Measurements from ENCODE around the gene LAMA3.

Gene LAMA3

DNA sequence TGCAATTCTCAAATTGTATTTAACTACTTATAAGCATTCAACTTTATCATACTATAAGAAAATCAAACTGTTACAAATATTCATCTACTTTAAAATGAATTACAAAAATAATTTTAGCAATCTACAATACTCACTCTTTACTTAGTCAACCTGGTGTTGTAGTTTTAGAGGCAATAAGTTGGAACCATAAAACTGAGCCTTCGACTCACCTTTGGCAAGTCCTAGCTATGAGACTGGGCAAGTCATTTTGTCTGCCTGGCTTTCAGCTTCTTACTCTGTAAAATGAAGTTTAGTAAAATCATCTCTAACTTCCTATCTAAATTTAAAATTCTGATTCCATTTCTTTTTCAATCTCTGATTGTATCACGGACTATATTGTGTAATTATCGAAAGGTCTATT, 161.0 kb downstream of the LAMA3 start:
- no peak for FAIRE-seq
- DNase-seq (ENCODE audit: low spot score), result no peak

DNA sequence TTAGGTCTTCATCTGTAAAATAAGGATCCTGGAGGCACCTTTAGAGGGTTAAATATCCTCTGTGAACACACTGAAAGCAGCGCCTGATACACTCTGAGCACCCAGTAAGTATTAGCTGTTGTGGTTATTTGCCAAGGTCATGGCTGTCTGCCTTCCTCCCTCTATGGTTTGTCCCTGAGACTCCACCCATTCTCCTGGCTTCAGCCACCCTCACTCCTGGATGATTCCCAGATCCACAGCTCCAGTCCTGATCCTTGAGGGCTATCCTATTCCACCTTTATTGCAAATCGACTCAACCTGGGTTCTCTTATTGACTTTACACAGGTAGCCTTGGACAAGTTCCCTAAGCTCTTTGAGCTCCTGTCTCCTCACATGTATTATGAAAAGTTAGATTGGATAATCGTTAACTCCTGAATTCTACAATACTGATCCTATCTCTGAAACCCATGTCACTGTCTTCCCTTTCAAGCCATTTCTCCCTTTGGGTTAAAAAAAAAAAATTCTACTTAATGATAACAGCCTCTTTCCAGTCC, 162.3 kb downstream of the LAMA3 start:
- DNase-seq (ENCODE audit: low spot score) (no peak), FAIRE-seq (no peak)

DNA sequence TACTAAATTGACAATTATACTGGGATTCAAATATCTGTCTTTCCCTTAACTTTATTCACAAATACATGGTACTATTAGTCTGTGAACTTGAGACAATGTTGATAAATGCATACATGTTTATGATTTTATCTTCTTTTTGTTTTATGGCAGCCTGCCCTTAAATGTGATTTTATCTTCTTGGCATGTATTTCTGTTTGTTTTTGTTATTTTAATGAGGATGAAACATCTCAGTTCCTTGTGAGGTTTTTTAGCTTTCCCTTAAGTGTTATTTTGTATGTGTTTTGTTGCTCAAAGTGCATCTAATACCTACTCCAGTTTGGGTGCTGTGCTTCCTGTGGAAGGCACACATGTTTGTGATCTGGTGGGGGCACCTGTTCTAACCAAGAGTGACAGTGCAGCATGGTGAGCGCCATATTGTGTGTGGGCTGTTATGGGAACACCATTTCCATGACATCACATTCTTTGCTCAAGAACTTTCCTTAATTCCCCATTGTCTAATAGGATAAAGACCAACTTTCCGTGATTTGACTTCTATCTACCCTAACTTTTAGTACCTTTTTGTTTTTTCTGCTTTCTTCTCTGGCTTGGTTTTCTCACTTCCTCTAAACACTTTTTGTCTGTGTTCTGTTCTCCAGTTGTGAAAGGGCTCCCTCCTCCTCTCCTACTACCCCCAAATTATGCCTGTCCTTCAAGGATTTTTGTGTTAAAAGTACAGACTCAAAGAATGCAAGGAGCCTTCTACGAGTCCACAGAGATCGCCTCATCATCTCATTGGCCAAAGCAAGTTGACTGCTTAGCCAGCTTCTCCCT, 163.2 kb downstream of the LAMA3 start:
- no peak for DNase-seq (ENCODE audit: low spot score)
- no peak for FAIRE-seq

- no peak for FAIRE-seq
Measured at GRCh38 chr18:23853448-23854195, 164.4 kb downstream of the LAMA3 start.

GRCh38 chr18:23855721-23856120, 166.5 kb downstream of the LAMA3 start:
- DNase-seq (ENCODE audit: low spot score) (no peak), FAIRE-seq (no peak)

More at GRCh38 chr18:23853448-23854195, 164.4 kb downstream of the LAMA3 start:
- DNase-seq (ENCODE audit: low spot score), result no peak

DNA sequence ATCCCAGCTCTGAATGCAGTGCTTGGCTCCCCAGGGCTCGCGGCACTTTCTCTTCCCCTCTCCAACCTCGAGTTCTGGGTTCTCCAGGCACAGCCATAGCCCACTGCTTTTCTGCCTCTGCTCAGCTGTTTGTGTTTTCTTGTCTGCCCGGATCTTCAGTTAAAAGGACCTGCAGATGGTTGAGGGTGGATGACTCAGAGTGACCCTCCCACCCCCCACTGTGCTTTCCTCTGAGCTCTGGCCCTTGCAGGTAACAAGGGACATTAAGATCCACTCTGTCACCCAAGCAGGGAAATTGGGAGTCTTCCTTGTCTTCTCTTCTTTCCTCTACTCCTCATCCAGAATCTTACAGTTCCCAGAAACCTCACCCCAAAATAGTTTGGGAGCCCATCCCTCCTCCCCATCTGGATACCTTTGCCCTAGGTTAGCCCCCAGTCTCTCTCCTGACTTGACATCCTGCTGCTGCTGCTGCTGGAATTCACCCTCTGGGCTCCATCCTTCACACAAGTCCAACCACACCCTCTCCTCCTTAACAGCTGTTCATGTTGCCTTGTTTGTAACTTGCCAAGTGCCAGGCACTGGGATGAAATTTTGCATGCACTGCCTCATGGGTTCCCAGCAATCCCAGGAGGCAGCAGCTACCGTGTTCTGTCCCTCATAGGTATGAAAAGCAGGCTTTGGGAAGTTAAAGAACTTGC, 167.4 kb downstream of the LAMA3 start:
- no peak for DNase-seq (ENCODE audit: low spot score)
- no peak for FAIRE-seq

- FAIRE-seq, result no peak
Measured at GRCh38 chr18:23857164-23857552, 167.9 kb downstream of the LAMA3 start.

GRCh38 chr18:23857756-23858155, 168.5 kb downstream of the LAMA3 start:
- no peak for DNase-seq (ENCODE audit: low spot score)
- FAIRE-seq, result no peak

More at GRCh38 chr18:23857164-23857552, 167.9 kb downstream of the LAMA3 start:
- DNase-seq (ENCODE audit: low spot score), result no peak

DNA sequence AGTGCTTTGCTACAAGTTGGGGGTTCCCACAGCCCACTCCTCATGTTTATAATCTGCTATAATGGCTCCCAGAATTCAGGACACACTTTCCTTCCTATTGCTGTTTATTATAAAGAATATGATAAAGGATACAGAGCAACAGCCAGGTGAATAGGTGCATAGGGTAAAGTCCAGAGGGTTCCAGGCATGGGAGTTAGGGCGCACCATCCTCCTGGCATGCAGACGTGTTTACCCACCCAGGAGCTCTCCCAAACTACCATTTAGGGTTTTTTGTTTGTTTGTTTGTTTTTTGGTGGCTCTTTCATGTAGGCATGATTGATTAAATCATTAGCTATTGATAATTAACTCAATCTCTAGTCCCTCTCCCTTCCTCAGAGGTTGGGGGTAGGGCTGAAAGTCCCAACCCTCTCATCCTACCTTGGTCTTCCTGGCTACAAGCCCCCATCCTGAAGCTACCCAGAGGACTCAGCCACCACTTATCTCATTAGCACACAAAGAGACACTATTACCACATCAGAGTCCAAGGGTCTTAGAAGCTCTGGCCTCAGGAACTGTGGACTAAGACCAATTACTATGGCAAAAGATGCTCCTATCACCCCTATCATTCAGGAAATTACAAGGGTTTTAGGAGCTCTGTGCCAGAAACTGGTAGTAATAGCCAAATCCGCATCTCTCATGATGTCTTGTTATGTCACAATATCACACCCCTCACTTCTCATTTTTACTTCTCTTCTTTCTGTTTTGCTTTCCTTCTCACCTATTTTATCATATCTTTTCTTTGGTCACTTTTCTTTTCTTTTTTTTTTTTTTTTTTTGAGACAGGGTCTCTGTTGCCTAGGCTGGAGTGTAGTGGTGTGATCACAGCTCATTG, 170.4 kb downstream of the LAMA3 start:
- no peak for FAIRE-seq
- no peak for DNase-seq (ENCODE audit: low spot score)

GRCh38 chr18:23861326-23861725, 172.1 kb downstream of the LAMA3 start:
- FAIRE-seq, result no peak
- no peak for DNase-seq (ENCODE audit: low spot score)

DNA sequence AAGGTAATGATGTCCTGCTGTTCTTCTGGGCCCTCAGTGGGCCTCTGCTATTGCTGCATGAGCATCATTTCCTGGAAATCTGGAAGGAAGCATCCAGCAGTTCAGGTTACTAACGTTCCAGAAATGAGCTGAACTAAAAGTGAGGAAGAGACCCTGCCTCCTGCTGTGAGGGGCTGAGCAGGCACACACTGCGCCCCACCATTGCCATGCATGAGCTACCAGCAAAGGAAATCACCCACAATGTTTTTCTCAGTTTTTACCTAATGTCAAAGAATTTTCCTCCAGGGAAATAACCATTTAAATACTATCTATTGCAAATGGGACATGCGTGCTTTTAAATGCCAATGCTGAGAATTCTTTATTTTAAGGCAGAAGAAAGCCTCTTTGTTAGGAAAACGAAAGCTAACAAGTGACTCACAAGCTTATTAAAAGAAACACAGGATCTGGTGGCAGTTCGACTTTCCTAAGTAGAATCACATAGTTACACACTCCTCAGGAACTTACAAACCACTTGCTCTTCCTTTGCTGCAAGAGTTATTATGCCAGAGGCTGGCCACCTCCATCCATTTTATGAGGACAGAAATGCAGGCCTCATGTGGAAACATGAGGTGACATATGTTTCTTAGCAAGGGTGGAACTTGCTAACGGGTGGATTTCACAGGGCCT, 172.7 kb downstream of the LAMA3 start:
- DNase-seq (ENCODE audit: low spot score), result peak; percentile 25
- no peak for FAIRE-seq

GRCh38 chr18:23864624-23865023, 175.4 kb downstream of the LAMA3 start:
- no peak for DNase-seq (ENCODE audit: low spot score)

GRCh38 chr18:23867006-23867405, 177.8 kb downstream of the LAMA3 start:
- no peak for DNase-seq (ENCODE audit: low spot score)
- FAIRE-seq, result no peak

More at GRCh38 chr18:23864624-23865023, 175.4 kb downstream of the LAMA3 start:
- FAIRE-seq, result no peak

GRCh38 chr18:23868136-23868785, 179.0 kb downstream of the LAMA3 start:
- FAIRE-seq, result no peak
- DNase-seq (ENCODE audit: low spot score), result no peak

GRCh38 chr18:23870676-23871380, 181.6 kb downstream of the LAMA3 start:
- FAIRE-seq, result no peak

GRCh38 chr18:23871410-23871809, 182.2 kb downstream of the LAMA3 start:
- DNase-seq (ENCODE audit: low spot score), result peak; percentile 60

More at GRCh38 chr18:23870676-23871380, 181.6 kb downstream of the LAMA3 start:
- no peak for DNase-seq (ENCODE audit: low spot score)

GRCh38 chr18:23872701-23873550, 183.7 kb downstream of the LAMA3 start:
- DNase-seq (ENCODE audit: low spot score) (peak; percentile 6), FAIRE-seq (no peak)

More at GRCh38 chr18:23871410-23871809, 182.2 kb downstream of the LAMA3 start:
- no peak for FAIRE-seq
